ENCODE data around the gene RSPRY1.

- TF ChIP-seq, protein P1, sequence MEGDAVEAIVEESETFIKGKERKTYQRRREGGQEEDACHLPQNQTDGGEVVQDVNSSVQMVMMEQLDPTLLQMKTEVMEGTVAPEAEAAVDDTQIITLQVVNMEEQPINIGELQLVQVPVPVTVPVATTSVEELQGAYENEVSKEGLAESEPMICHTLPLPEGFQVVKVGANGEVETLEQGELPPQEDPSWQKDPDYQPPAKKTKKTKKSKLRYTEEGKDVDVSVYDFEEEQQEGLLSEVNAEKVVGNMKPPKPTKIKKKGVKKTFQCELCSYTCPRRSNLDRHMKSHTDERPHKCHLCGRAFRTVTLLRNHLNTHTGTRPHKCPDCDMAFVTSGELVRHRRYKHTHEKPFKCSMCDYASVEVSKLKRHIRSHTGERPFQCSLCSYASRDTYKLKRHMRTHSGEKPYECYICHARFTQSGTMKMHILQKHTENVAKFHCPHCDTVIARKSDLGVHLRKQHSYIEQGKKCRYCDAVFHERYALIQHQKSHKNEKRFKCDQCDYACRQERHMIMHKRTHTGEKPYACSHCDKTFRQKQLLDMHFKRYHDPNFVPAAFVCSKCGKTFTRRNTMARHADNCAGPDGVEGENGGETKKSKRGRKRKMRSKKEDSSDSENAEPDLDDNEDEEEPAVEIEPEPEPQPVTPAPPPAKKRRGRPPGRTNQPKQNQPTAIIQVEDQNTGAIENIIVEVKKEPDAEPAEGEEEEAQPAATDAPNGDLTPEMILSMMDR (IDR thresholded peaks at IDR 0.05): no peak
- no peak for TF ChIP-seq ZFX (IDR thresholded peaks at IDR 0.05; ENCODE audit: borderline replicate concordance)
These were observed 10.6 kb downstream of the RSPRY1 start for GRCh38 chr16:57196753-57197152.
